Liver (tissue), 9 donors: ENCODE measurements around the gene HGS. TPM values are rescaled to one million over a fixed set of nuclear protein-coding genes. Genes with fewer than 3 reads are reported as not detected.

ENCODE experiments used
- DNase-seq: peaks from one replicate; pipeline ENCODE4 v3.0.0-alpha.2; 2017; ENCODE audit warnings: low spot score
- H3K27ac ChIP-seq, 2 donors: one replicate each; pipeline ENCODE4 v1.7.0; 2013; ENCODE audit warnings: inconsistent platforms in 2 of 2, low read length in 2 of 2, control low read depth in 1 of 2, low read depth in 1 of 2, mild to moderate bottlenecking in 1 of 2
- H3K27me3 ChIP-seq, 4 donors: one replicate each; pipeline versions ENCODE4 v1.6.1 to v1.7.0; 2013; ENCODE audit warnings: low read length in 3 of 4, inconsistent platforms in 1 of 4, mild to moderate bottlenecking in 1 of 4, moderate library complexity in 1 of 4; ENCODE audit not compliant: control insufficient read depth in 4 of 4, insufficient read depth in 4 of 4
- H3K36me3 ChIP-seq, 4 donors: one replicate each; pipeline versions ENCODE4 v1.6.1 to v1.7.0; 2013; ENCODE audit warnings: low read length in 3 of 4, mild to moderate bottlenecking in 3 of 4, low read depth in 1 of 4, moderate library complexity in 1 of 4; ENCODE audit not compliant: control insufficient read depth in 4 of 4, insufficient read depth in 3 of 4
- H3K4me1 ChIP-seq, 4 donors: one replicate each; pipeline versions ENCODE4 v1.6.1 to v1.7.0; 2013; ENCODE audit warnings: low read length in 3 of 4, mild to moderate bottlenecking in 3 of 4, moderate library complexity in 1 of 4; ENCODE audit not compliant: control insufficient read depth in 4 of 4, insufficient read depth in 4 of 4
- H3K4me3 ChIP-seq, 3 donors: one replicate each; pipeline versions ENCODE4 v1.6.1 to v1.7.0; 2013; ENCODE audit warnings: low read length in 3 of 3, control low read depth in 1 of 3, low read depth in 1 of 3, mild to moderate bottlenecking in 1 of 3
- H3K9ac ChIP-seq, 2 donors: one replicate each; pipeline ENCODE4 v1.7.0; 2013; ENCODE audit warnings: low read length in 2 of 2, mild to moderate bottlenecking in 2 of 2, moderate library complexity in 2 of 2, control low read depth in 1 of 2, low read depth in 1 of 2
- H3K9me3 ChIP-seq, 4 donors: one replicate each; pipeline versions ENCODE4 v1.6.1 to v1.7.0; 2013; ENCODE audit warnings: low read length in 3 of 4; ENCODE audit not compliant: control insufficient read depth in 4 of 4
- EGR1 ChIP-seq, 2 donors: IDR thresholded peaks; 2 replicates each; pipeline ENCODE4 v1.6.1; 2016 to 2018; ENCODE audit warnings: antibody characterized with exemption in 2 of 2, low read depth in 2 of 2
- FOXA1 ChIP-seq: IDR thresholded peaks from 2 replicates; pipeline ENCODE4 v1.6.1; 2016; ENCODE audit warnings: antibody characterized with exemption
- FOXA2 ChIP-seq: IDR thresholded peaks from 2 replicates; pipeline ENCODE4 v1.6.1; 2016; ENCODE audit warnings: antibody characterized with exemption
- GABPA ChIP-seq, 2 donors: IDR thresholded peaks in 1 of 2; conservative IDR thresholded peaks in 1 of 2; 2 replicates each; pipeline ENCODE4 v1.6.1; 2016; ENCODE audit warnings: antibody characterized with exemption in 2 of 2, mild to moderate bottlenecking in 1 of 2, moderate library complexity in 1 of 2
- HNF4A ChIP-seq, 2 donors: conservative IDR thresholded peaks; 2 replicates each; pipeline ENCODE4 v1.6.1; 2016; ENCODE audit warnings: antibody characterized with exemption in 2 of 2, mild to moderate bottlenecking in 2 of 2
- HNF4G ChIP-seq: IDR thresholded peaks from 2 replicates; pipeline ENCODE4 v1.6.1; 2016; ENCODE audit warnings: antibody characterized with exemption
- JUND ChIP-seq, 2 donors: IDR thresholded peaks; 2 replicates each; pipeline ENCODE4 v1.6.1; 2016; ENCODE audit warnings: antibody characterized with exemption in 2 of 2
- NR2F2 ChIP-seq: IDR thresholded peaks from 2 replicates; pipeline ENCODE4 v1.6.1; 2016; ENCODE audit warnings: antibody characterized with exemption
- RAD21 ChIP-seq, 2 donors: IDR thresholded peaks; 2 replicates each; pipeline ENCODE4 v1.6.1; 2016; ENCODE audit warnings: antibody characterized with exemption in 2 of 2, mild to moderate bottlenecking in 2 of 2
- RXRA ChIP-seq, 2 donors: IDR thresholded peaks; 2 replicates each; pipeline ENCODE4 v1.6.1; 2017 to 2018; ENCODE audit warnings: antibody characterized with exemption in 2 of 2, mild to moderate bottlenecking in 1 of 2
- SP1 ChIP-seq: IDR thresholded peaks from 2 replicates; pipeline ENCODE4 v1.6.1; 2018; ENCODE audit warnings: antibody characterized with exemption, mild to moderate bottlenecking
- TAF1 ChIP-seq: conservative IDR thresholded peaks from 2 replicates; pipeline ENCODE4 v1.6.1; 2016; ENCODE audit warnings: antibody characterized with exemption, mild to moderate bottlenecking
- YY1 ChIP-seq: IDR thresholded peaks from 2 replicates; pipeline ENCODE4 v1.6.1; 2016; ENCODE audit warnings: antibody characterized with exemption, mild to moderate bottlenecking
- WGBS: extraction: QIAGEN DNeasy Blood & Tissue Kit; methylation state at CpG from one replicate; pipeline ENCODE4 v1.1.7; 2013; 5-methylcytosine and 5-hydroxymethylcytosine counted together
- polyA plus RNA-seq, 2 donors: library from polyadenylated mRNA; stranded (reverse) in 1 of 2; unstranded in 1 of 2; fragments of 200-250 nt in 1 of 2; fragments of >200 nt in 1 of 2; fragmentation: Nextera tagmentation in 1 of 2; extraction: Ambion mirVana in 1 of 2; gene quantifications; one replicate each; pipeline versions ENCODE4 v1.2.1 to v1.2.3, GENCODE V29; 2013 to 2015
- total RNA-seq, 2 donors: library from RNA; depleted of rRNA; stranded (reverse); fragments of >200 nt; gene quantifications; one replicate each; pipeline ENCODE4 v1.2.3, GENCODE V29; 2014
- TF ChIP-seq, protein P1 (sequence below): IDR thresholded peaks from 2 replicates; pipeline ENCODE4 v1.6.1; 2016; ENCODE audit warnings: antibody characterized with exemption
- TF ChIP-seq, protein P2 (sequence below): IDR thresholded peaks from 2 replicates; pipeline ENCODE4 v1.6.1; 2016; ENCODE audit warnings: antibody characterized with exemption, mild to moderate bottlenecking
- TF ChIP-seq, protein P3 (sequence below): IDR thresholded peaks from 2 replicates; pipeline ENCODE4 v1.6.1; 2016; ENCODE audit warnings: antibody characterized with exemption
- TF ChIP-seq, protein P4 (sequence below): fragments of 150-350 bp; IDR thresholded peaks from 2 replicates; pipeline ENCODE4 v1.5.1; 2017; ENCODE audit warnings: improper control_type of control experiment, low read depth, low read length; ENCODE audit not compliant: missing input control
- TF ChIP-seq, protein P5 (sequence below): IDR thresholded peaks from 2 replicates; pipeline ENCODE4 v1.6.1; 2016; ENCODE audit warnings: antibody characterized with exemption
- donor health status: healthy.
- donor health status: healthy.
- donor health status: healthy.
- donor health status: healthy.
- donor health status: healthy.

The HGS gene
- total and polyA plus RNA-seq, 4 donors, result 21.8 to 31.6 (median 28.2) TPM

DNA sequence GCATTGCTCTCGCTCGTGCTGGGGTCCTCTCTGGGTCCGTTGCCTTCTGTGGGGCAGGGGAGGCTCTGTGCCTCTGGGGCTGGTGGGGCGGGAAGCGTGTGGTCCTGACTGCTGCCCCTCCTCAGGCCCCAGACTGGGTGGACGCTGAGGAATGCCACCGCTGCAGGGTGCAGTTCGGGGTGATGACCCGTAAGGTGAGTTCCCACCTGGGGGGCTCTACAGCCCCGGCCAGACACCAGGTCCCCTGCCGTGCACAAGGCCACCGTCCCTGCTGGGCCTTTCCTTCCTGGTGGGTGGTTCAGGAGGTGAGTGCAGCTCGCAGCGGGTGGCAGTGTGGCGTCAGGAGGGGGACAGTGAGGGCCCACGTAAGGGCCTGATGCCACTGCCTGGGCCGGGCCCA is 6.7 kb downstream of the HGS start (continued):
- TF ChIP-seq, protein P1, sequence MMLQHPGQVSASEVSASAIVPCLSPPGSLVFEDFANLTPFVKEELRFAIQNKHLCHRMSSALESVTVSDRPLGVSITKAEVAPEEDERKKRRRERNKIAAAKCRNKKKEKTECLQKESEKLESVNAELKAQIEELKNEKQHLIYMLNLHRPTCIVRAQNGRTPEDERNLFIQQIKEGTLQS, result no peak

DNA sequence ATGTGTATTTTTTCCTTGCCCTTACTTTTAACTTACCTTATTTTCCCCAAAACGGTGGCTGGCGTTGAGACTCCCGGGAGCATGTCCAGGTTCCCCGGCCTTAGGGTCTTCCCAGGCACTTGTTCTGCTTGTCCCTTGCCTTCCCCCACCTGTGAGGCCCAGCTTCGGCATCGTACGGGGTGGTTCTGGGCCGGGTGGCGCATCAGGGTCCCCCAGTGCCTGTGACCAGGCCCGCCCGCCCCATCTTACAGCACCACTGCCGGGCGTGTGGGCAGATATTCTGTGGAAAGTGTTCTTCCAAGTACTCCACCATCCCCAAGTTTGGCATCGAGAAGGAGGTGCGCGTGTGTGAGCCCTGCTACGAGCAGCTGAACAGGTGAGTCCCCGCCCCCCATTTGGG is 7.4 kb downstream of the HGS start:
- Histone ChIP-seq H3K27me3 (no peaks in the 10 kb centered on the region), H3K9ac (no peak overlapping the region), H3K27ac (no peak overlapping the region), H3K4me1 (no peaks in the 10 kb centered on the region), H3K36me3 (peaks cover 18 to 97% (median 26%) of the 10 kb centered on the region in 4 donors), H3K9me3 (no peaks in the 10 kb centered on the region), H3K4me3 (no peak overlapping the region)
- TF ChIP-seq, protein P1, result no peak
- TF ChIP-seq, protein P2, sequence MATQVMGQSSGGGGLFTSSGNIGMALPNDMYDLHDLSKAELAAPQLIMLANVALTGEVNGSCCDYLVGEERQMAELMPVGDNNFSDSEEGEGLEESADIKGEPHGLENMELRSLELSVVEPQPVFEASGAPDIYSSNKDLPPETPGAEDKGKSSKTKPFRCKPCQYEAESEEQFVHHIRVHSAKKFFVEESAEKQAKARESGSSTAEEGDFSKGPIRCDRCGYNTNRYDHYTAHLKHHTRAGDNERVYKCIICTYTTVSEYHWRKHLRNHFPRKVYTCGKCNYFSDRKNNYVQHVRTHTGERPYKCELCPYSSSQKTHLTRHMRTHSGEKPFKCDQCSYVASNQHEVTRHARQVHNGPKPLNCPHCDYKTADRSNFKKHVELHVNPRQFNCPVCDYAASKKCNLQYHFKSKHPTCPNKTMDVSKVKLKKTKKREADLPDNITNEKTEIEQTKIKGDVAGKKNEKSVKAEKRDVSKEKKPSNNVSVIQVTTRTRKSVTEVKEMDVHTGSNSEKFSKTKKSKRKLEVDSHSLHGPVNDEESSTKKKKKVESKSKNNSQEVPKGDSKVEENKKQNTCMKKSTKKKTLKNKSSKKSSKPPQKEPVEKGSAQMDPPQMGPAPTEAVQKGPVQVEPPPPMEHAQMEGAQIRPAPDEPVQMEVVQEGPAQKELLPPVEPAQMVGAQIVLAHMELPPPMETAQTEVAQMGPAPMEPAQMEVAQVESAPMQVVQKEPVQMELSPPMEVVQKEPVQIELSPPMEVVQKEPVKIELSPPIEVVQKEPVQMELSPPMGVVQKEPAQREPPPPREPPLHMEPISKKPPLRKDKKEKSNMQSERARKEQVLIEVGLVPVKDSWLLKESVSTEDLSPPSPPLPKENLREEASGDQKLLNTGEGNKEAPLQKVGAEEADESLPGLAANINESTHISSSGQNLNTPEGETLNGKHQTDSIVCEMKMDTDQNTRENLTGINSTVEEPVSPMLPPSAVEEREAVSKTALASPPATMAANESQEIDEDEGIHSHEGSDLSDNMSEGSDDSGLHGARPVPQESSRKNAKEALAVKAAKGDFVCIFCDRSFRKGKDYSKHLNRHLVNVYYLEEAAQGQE, result no peak
- TF ChIP-seq SP1 (no peak), EGR1 (IDR thresholded peaks at IDR 0.05; ENCODE audit: low read depth in 2 of 2) (no peak), FOXA2 (no peak), GABPA (IDR thresholded peaks at IDR 0.05 in 1 of 2, conservative IDR thresholded peaks at IDR 0.05 in 1 of 2) (no peak), RAD21 (IDR thresholded peaks at IDR 0.05) (no peak), RXRA (IDR thresholded peaks at IDR 0.05) (no peak), HNF4A (conservative IDR thresholded peaks at IDR 0.05) (no peak)
- TF ChIP-seq, protein P3, sequence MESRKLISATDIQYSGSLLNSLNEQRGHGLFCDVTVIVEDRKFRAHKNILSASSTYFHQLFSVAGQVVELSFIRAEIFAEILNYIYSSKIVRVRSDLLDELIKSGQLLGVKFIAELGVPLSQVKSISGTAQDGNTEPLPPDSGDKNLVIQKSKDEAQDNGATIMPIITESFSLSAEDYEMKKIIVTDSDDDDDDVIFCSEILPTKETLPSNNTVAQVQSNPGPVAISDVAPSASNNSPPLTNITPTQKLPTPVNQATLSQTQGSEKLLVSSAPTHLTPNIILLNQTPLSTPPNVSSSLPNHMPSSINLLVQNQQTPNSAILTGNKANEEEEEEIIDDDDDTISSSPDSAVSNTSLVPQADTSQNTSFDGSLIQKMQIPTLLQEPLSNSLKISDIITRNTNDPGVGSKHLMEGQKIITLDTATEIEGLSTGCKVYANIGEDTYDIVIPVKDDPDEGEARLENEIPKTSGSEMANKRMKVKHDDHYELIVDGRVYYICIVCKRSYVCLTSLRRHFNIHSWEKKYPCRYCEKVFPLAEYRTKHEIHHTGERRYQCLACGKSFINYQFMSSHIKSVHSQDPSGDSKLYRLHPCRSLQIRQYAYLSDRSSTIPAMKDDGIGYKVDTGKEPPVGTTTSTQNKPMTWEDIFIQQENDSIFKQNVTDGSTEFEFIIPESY, result no peak
- 95% methylated on average over 18 of the region's 18 CpGs for WGBS
- no peak for DNase-seq

DNA sequence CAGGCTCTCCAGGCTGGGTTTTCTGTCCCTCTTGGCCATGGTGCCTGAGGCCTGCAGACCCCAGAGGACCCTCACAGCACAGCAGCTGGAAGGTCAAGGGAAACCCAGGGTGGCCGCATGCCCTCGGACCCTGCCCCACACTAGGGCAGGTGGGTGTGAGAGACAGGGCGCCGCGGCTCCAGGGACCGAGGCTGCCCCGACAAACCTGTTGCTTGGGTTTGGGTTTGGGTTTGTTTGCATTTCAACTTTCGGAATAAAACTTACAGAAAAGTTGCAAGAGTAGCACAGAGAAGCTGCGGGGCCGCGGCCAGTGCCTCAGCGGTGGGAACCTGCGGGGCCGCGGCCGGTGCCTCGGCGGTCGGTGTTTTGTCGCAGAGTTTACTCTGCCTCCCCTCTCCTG is 7.8 kb downstream of the HGS start:
- peaks cover 19 to 98% (median 24%) of the 10 kb centered on the region in 4 donors for H3K36me3 ChIP-seq
- H3K27ac ChIP-seq, result no peak overlapping the region
- no peaks in the 10 kb centered on the region for H3K4me1 ChIP-seq
- H3K4me3 ChIP-seq, result no peak overlapping the region
- DNase-seq, result no peak
- 96% methylated on average over 20 of the region's 20 CpGs for WGBS
- no peak overlapping the region for H3K9ac ChIP-seq
- no peaks in the 10 kb centered on the region for H3K27me3 ChIP-seq
- H3K9me3 ChIP-seq, result no peaks in the 10 kb centered on the region
- TF ChIP-seq FOXA2, result no peak
- TF ChIP-seq, protein P2, result no peak
- no peak for TF ChIP-seq FOXA1
- TF ChIP-seq YY1, result no peak
- no peak for TF ChIP-seq GABPA (IDR thresholded peaks at IDR 0.05 in 1 of 2, conservative IDR thresholded peaks at IDR 0.05 in 1 of 2)
- TF ChIP-seq RXRA (IDR thresholded peaks at IDR 0.05), result no peak
- TF ChIP-seq, protein P4, sequence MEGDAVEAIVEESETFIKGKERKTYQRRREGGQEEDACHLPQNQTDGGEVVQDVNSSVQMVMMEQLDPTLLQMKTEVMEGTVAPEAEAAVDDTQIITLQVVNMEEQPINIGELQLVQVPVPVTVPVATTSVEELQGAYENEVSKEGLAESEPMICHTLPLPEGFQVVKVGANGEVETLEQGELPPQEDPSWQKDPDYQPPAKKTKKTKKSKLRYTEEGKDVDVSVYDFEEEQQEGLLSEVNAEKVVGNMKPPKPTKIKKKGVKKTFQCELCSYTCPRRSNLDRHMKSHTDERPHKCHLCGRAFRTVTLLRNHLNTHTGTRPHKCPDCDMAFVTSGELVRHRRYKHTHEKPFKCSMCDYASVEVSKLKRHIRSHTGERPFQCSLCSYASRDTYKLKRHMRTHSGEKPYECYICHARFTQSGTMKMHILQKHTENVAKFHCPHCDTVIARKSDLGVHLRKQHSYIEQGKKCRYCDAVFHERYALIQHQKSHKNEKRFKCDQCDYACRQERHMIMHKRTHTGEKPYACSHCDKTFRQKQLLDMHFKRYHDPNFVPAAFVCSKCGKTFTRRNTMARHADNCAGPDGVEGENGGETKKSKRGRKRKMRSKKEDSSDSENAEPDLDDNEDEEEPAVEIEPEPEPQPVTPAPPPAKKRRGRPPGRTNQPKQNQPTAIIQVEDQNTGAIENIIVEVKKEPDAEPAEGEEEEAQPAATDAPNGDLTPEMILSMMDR, result no peak
- no peak for TF ChIP-seq JUND (IDR thresholded peaks at IDR 0.05)
- TF ChIP-seq RAD21 (IDR thresholded peaks at IDR 0.05), result no peak
- TF ChIP-seq, protein P5, sequence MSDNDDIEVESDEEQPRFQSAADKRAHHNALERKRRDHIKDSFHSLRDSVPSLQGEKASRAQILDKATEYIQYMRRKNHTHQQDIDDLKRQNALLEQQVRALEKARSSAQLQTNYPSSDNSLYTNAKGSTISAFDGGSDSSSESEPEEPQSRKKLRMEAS, result no peak
- no peak for TF ChIP-seq EGR1 (IDR thresholded peaks at IDR 0.05; ENCODE audit: low read depth in 2 of 2)
- TF ChIP-seq NR2F2, result no peak
- no peak for TF ChIP-seq HNF4G
- no peak for TF ChIP-seq TAF1
- TF ChIP-seq HNF4A (conservative IDR thresholded peaks at IDR 0.05), result no peak
